GM12864 (cell line): ENCODE data around the gene NKG7.

Experiments used
- DNase-seq: peaks from one replicate; pipeline ENCODE4 v3.0.0-alpha.2; 2011; ENCODE audit warnings: low read depth
- H3K4me3 ChIP-seq: 2 replicates; pipeline ENCODE4 v1.5.1; 2011; ENCODE audit warnings: mild to moderate bottlenecking, low read depth, low read length, control low read depth
- TF ChIP-seq, protein P1 (sequence below): IDR thresholded peaks from 2 replicates; pipeline ENCODE4 v1.5.1; 2011; ENCODE audit warnings: low read depth, mild to moderate bottlenecking, moderate library complexity, low read length, control low read depth, inconsistent platforms; ENCODE audit errors: missing control alignments

The NKG7 gene

DNA sequence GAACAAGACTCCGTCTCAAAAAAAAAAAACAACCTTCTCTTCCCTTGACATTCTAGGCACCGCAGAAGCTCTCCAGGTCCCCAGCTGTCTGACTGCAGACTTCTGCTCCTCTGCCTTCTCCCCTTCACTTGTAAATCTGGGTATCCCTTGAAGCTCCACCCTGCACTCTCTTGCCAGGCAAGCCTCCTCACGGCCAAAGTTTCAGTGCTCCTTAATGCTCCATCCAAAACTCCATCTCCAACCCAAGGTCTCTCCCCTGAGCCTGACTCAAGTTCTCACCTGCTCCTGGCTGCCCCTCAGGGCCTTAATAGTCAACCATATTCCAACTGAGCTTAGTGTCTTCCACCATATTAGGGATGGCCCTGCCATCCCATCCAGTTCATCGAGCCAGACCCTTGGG lies 2.2 kb downstream of the NKG7 start:
- H3K4me3 ChIP-seq: no peak overlapping the region
- no peak for DNase-seq
- TF ChIP-seq, protein P1, sequence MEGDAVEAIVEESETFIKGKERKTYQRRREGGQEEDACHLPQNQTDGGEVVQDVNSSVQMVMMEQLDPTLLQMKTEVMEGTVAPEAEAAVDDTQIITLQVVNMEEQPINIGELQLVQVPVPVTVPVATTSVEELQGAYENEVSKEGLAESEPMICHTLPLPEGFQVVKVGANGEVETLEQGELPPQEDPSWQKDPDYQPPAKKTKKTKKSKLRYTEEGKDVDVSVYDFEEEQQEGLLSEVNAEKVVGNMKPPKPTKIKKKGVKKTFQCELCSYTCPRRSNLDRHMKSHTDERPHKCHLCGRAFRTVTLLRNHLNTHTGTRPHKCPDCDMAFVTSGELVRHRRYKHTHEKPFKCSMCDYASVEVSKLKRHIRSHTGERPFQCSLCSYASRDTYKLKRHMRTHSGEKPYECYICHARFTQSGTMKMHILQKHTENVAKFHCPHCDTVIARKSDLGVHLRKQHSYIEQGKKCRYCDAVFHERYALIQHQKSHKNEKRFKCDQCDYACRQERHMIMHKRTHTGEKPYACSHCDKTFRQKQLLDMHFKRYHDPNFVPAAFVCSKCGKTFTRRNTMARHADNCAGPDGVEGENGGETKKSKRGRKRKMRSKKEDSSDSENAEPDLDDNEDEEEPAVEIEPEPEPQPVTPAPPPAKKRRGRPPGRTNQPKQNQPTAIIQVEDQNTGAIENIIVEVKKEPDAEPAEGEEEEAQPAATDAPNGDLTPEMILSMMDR: no peak

DNA sequence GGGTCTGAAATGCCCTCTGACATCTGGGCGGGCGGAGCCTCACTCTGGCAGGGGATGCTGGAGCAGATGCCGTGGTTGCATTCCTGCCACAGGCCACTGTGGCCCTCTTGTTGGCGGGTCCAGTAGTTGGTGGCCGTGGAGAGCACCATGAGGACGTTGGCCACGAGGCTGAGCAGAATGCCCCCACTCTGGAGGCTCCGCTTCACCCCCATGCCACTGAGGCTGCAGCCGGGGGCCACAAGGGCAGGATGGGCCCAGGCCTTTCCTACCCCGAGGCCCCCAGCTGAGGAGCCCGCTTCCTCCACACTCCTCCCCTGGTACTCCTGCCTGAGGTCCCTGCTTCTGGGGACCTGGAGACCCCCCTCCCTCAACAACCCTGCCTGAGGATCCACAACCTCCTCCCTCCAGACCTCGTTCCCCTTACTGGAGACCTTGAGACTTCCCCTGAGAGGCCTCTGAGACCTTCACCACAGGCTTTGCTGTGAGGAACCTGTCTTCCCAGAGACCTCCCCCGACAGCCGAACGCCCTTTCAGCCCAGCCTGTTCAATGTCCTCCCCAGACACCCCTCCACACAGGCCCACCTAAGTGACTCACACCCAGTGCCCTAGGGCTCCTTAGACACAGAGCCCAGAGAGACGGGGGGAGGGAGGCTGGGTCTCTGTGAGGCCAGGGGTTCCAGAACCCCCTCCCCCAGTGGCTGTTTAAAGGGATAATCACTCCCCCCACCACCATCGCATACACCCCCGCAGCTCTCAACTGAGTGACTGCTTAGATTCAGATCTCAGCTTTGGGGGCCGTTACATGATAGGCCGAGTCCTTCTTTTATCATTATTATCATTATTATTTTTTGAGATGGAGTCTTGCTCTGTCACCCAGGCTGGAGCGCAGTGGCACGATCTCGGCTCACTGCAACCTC lies 3.8 kb downstream of the NKG7 start, which contains the start of gene CLDND2:
Gene CLDND2, minus strand, starts transcription at position 638 of the 917 bp plus-strand sequence. Its CDS starts 426 bp downstream, at position 212.
- peak within 1 kb of the TSS; percentile 73 for H3K4me3 ChIP-seq
- DNase-seq: no peak
- TF ChIP-seq, protein P1: no peak

DNA sequence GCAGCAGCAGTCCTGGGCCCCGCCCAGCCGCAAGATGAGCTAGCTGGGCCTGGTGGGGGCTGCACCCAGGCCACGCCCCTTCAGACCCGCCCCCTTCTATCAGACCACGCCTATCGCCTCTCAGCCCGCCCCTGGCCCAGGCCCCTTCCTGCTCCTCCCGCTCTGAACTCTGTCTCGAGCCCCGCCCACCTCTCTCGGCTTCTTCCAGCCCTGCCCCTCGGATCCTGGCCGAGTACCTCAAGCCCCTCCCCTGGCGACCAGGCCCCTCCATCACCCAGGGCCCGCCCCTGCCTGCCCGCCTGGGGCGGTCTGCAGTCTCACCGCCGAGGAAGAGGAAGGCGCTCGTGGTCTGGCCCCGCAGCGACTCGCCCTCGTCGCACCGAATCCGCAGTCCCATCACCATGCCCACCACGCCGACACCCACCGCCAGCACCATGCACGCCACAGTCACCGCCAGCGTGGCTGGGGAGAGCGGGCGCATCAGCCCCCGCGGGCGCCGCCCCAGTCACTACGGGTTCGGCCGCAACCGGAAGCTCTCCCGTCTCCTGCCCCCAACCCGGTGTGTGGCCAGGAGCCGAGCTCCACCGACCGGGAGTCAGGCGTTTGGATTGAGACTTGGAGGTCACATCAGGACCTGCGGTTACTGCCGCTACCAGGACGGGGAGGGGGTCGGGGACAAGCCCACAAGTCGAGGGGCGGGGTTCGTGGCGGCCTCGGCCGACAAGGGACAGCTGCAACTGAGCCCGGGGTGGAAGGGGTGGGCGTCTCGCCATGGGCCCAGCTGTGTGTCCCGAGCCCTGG lies 4.7 kb downstream of the NKG7 start:
- peak; percentile 93 for DNase-seq
- peak overlapping the region; percentile 73 for H3K4me3 ChIP-seq
- TF ChIP-seq, protein P1: no peak

DNA sequence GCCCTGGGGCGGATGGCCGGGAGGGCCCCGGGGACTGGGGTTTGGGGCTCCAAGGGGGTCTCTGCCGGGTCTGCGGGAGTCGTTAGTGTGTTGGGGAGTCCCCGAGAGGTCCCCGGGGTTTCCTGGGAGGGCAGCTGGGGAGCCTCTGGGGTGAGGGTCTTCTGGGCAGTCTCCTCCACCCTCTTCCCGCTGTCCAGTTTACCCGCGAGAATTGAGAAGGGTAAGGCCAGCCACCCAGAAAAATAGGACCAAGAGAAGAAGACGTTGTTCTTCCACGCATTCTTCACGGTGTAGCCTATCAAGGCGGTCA lies 5.2 kb downstream of the NKG7 start:
- TF ChIP-seq, protein P1: no peak
- DNase-seq: no peak
- H3K4me3 ChIP-seq: peak overlapping the region; percentile 73

DNA sequence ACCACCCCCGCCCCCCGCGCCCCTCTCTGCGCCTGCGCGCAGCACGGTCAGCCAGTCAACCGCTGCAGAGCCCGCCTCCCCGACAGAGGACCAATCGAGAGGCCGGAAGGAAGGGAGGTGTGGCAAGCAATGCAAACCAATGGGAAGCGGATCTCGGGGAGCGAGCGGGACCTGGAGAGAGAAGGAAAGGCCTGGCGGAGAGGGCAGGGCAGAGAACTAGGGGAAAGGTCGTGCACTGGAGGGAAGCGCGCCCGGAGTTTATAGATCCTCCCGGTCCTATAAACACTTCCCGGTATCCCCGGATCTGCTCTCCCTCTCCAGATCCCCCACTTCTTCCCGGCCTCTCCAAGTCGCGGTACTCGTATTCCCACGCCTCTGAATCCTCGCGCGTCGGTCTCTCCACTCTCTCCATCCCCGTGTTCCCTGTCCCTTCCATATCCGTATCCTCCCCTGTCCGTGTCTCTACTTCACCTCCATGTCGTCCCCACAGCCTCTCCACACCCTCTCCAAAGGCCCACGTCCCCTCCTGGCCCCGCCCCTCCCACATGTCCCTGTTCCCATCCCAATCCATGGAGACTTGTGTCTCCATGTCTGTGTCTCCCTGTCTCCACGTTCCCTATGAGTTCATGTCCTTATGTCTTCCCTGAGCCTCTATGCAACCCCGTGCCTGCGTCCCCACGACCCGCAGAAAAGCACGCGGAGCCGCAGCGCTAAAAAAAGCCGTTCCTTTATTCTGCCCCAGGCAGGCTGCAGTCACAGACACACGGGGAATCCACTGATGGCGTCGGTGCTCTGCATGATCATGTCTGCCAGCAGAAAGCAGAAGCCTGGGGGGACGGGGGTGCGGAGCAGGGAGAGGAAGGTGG lies 5.8 kb downstream of the NKG7 start:
- peak; percentile 92 for DNase-seq
- TF ChIP-seq, protein P1: no peak
- H3K4me3 ChIP-seq: peak overlapping the region; percentile 73

DNA sequence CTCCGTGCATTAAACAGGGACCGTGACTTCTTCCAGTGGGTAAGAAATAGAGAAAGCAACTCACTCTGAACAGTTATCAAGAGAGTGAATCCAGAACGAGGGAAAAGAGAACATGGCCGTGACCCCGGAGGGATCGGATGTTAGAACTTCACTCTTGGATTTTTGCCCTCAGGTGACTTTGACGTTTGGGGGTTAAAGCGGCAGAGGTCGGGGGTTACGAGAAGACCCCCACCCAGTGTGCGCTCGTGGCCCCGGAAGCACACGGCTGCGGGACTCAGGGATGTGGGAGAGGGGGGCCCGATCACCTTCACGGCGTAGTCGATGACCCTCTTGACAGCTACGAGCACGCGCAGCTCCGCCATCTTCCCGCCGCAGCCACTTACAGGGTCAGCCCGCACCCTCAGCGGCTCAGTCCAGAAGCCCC lies 6.5 kb downstream of the NKG7 start, which contains the start of gene ETFB:
Gene ETFB, minus strand, starts transcription at position 424 of the 424 bp plus-strand sequence. Its CDS starts 62 bp downstream, at position 362.
- H3K4me3 ChIP-seq: peak within 1 kb of the TSS; percentile 73
- no peak for DNase-seq
- TF ChIP-seq, protein P1: no peak
